GM12864 (cell line): ENCODE data around the gene SAMSN1.
A peak's percentile ranks its signal among the peaks of the same experiment; 100 is the strongest.

ENCODE experiments used
- DNase-seq: peaks from one replicate; pipeline ENCODE4 v3.0.0-alpha.2; 2011; ENCODE audit warnings: low read depth
- H3K4me3 ChIP-seq: 2 replicates; pipeline ENCODE4 v1.5.1; 2011; ENCODE audit warnings: mild to moderate bottlenecking, low read depth, low read length, control low read depth
- CTCF ChIP-seq: IDR thresholded peaks from 2 replicates; pipeline ENCODE4 v1.5.1; 2011; ENCODE audit warnings: low read depth, mild to moderate bottlenecking, moderate library complexity, low read length, control low read depth, inconsistent platforms; ENCODE audit errors: missing control alignments

SAMSN1 gene

GRCh38 chr21:14531757-14532316, 14.3 kb downstream of the SAMSN1 start:
- TF ChIP-seq CTCF, result no peak
- no peak overlapping the region for H3K4me3 ChIP-seq
- DNase-seq, result no peak

DNA sequence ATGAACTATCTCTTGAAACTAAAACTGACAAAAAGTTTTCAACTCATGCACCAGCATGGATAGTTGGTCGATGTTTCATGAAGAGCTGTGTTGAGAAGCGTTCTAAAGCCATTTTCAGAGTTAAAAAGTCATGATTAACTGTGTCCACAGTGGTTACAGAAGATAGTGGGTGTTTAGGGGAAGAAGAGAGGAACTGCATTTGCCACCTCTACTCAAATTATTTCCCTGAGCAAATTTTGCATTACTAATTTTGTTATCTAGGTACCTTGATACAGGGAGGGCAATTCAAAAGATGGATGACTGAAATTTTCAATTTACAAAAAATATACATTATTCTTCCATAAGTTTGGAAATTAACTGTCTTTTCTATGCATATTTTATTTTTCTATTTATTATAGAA, 15.5 kb downstream of the SAMSN1 start:
- no peak for DNase-seq
- no peak for TF ChIP-seq CTCF
- H3K4me3 ChIP-seq, result no peak overlapping the region

- H3K4me3 ChIP-seq, result no peak overlapping the region
- DNase-seq, result no peak
- TF ChIP-seq CTCF, result no peak
Measured at GRCh38 chr21:14528815-14529214, 17.3 kb downstream of the SAMSN1 start.

- DNase-seq, result no peak
- no peak overlapping the region for H3K4me3 ChIP-seq
- TF ChIP-seq CTCF, result no peak
Measured at GRCh38 chr21:14527696-14528652, 18.1 kb downstream of the SAMSN1 start.

DNA sequence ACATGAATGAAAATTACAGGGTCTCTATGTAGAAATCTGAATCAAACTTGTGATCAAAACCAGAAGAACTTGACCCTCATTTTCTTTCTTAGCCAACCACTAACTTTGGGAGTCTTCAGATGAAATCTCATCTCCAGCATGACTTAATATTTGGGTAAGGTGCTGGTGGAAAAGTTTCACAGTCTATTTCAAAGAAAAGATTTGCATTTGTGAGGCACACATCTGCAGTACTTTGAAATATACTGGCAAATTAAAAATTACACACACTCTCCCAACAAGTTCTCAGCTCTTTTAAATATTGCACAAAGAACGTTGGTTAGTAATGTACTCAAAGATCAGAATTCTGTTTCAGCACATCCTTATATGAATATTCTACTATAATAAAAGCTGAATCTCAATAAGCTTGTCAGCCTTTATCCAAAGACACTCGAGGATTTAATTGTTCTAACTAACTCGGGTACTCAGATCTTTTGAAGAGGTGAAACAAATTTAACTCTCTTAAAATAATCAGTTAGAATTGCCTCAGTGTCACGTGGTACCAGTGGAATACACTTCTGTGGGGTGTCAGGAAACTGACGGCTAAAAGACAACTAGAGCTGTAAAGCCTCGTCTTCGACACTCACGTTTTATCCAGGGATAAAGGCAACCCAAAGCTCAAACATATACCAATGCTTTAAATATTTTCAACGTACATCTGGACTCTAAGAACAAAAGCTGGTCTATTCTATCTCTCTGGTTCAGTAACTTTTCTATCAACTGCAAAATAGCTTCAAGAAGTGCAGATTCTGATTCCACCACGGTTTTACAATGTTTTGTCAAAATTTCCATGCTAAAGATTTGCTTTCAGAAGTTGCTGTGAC, 19.0 kb downstream of the SAMSN1 start:
- TF ChIP-seq CTCF, result no peak
- peak overlapping the region; percentile 19; the same call in 1 of the 2 replicates for H3K4me3 ChIP-seq
- DNase-seq, result no peak

- no peak for DNase-seq
- no peak overlapping the region for H3K4me3 ChIP-seq
- TF ChIP-seq CTCF, result no peak
Measured at GRCh38 chr21:14526199-14526598, 19.9 kb downstream of the SAMSN1 start.
